Lower leg skin (tissue), 3 donors: ENCODE measurements around the gene SERPINA1.

Experiments used
- CTCF ChIP-seq, 3 donors: fragments of 450-650 bp; IDR thresholded peaks; one replicate each; pipeline ENCODE4 v1.5.1; 2016; ENCODE audit warnings: antibody characterized with exemption in 3 of 3, mild to moderate bottlenecking in 3 of 3, moderate library complexity in 2 of 3
- POLR2A ChIP-seq, 2 donors: fragments of 450-650 bp; IDR thresholded peaks; one replicate each; pipeline ENCODE4 v1.6.1; 2016 to 2017; ENCODE audit warnings: antibody characterized with exemption in 2 of 2, mild to moderate bottlenecking in 1 of 2, moderate library complexity in 1 of 2

DNA sequence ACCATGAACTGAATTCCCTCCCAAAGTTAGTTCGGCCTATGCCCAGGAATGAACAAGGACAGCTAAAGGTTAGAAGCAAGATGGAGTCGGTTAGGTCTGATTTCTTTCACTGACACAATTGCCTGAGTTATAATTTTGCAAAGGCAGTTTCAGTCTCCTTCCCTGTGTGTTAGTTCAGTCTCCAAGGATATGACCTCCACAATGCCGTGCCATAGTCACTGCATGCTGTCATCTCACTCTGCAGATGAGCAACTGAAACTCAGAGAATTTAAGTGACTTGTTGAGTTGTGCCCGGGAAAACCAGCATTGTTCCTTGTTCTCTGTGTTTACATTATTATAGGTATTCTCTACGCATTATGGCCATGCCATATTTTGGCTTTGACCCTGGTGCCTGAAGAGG lies 10.1 kb upstream of the SERPINA1 start:
- no peak for TF ChIP-seq CTCF (IDR thresholded peaks at IDR 0.05)
- no peak for TF ChIP-seq POLR2A (IDR thresholded peaks at IDR 0.05)
